Heart left ventricle (tissue), 13 donors: ENCODE results near the gene DSP.

ENCODE experiments used
- CTCF ChIP-seq, 12 donors: fragments of 200-600 bp; sonication (generic) in 4 of 12; IDR thresholded peaks; one replicate each; pipeline versions ENCODE4 v1.5.0 to v1.8.0; 2018 to 2022; ENCODE audit warnings: antibody characterized with exemption in 12 of 12, mild to moderate bottlenecking in 5 of 12
- POLR2A ChIP-seq, 2 donors: fragments of 450-650 bp; IDR thresholded peaks; one replicate each; pipeline ENCODE4 v1.6.1; 2017; ENCODE audit warnings: antibody characterized with exemption in 2 of 2, mild to moderate bottlenecking in 2 of 2, moderate library complexity in 2 of 2
- donor health status: ischemic (EF 13 %, LVEDD 7.1; RV severe dilation, severe dysfunction).
- donor health status: DM: no; HTN: yes; CAD: no.
- donor health status: DM: no; HTN: no; CAD: no.
- donor health status: ischemic (EF 25% LVEDD 6.9; RV normal size, moderate dysfunction).
- donor health status: ischemic (EF 25% LVEDD 5.7; RV mildly dilated, moderate dysfunction).
- donor health status: ischemic (EF 35%, LVEDD 5.7; RV mildly dilated, moderate dysfunction).
- donor health status: nonischemic (EF 11% LVEDD 7.7; RV severe dilation, severe dysfunction).
- donor health status: DM: yes; HTN: yes; CAD: no.
- donor health status: PGD.
- donor health status: ischemic (EF 29% LVEDD 5.4; RV normal size, mild dysfunction).
- donor health status: nonischemic (EF 23%, LVEDD 6.1; RV moderate dilation, normal function).

- no peak for TF ChIP-seq CTCF (IDR thresholded peaks at IDR 0.05)
- no peak for TF ChIP-seq POLR2A (IDR thresholded peaks at IDR 0.05)
Measured at GRCh38 chr6:7566617-7567173, 25.2 kb downstream of the DSP start.
